ENCODE data around the gene SON. TPM values are rescaled to one million over a fixed set of nuclear protein-coding genes. Genes with fewer than 3 reads are reported as not detected.
"Not testable (repeated sequence)": the region's sequence is repeated elsewhere in the genome, so short reads cannot be mapped to it uniquely, and the experiment has no call there.

Gene SON
- total and polyA plus RNA-seq, 2 of the 13 experiments (the other 11 are each of a cell fraction or from before 2014, with no cell fraction given), result 61.3 to 78.3 TPM

GRCh38 chr21:33611006-33611744, 68.3 kb downstream of the SON start (continued):
- TF ChIP-seq CTCF (CRISPR knock-in tag; IDR thresholded peaks at IDR 0.05), result no peak
- TF ChIP-seq ZNF619 (CRISPR knock-in tag; IDR thresholded peaks at IDR 0.05), result no peak
- no peak for TF ChIP-seq ZGPAT (CRISPR knock-in tag; IDR thresholded peaks at IDR 0.05)

GRCh38 chr21:33617565-33617964, 74.7 kb downstream of the SON start:
- CTCF ChIA-PET (ENCODE audit: low intra/inter-chr PET ratio, low total read pairs); in situ Hi-C loops (cut with HindIII; ENCODE audit: extremely low pct_ligation_motif_present, low pct_unique_long_range_greater_than_20kb); H3K36me3 ChIP-seq (replicated peaks in 1 of 2; ENCODE audit: control insufficient read depth in 1 of 2, insufficient read depth in 2 of 2, low read length in 2 of 2); H3K79me2 ChIP-seq (ENCODE audit: insufficient read depth, low read length); H3K27me3 ChIP-seq (ENCODE audit: control insufficient read depth in 1 of 2, insufficient read depth in 2 of 2, low read length in 2 of 2); H4K20me1 ChIP-seq (ENCODE audit: insufficient read depth, low read length); H3K27ac ChIP-seq (ENCODE audit: extremely low read length, insufficient read depth, low read length); H3K4me3 ChIP-seq (replicated peaks in 1 of 3; ENCODE audit: insufficient read depth in 1 of 3, low read depth in 2 of 3, low read length in 3 of 3); DNase-seq (ENCODE audit: low spot score); H3K9me3 ChIP-seq (ENCODE audit: low read length); H3K4me1 ChIP-seq (ENCODE audit: insufficient read depth, low read length); H2AFZ ChIP-seq (ENCODE audit: low read length); FAIRE-seq; intact Hi-C loops (cut with micrococcal nuclease; ENCODE audit: unreplicated experiment); POLR2A ChIA-PET; ATAC-seq; H3K9ac ChIP-seq (ENCODE audit: insufficient read depth, low read depth, low read length); H3K4me2 ChIP-seq (ENCODE audit: low read depth, low read length); BruUV-seq (replicated peaks): not testable (repeated sequence)
- WGBS (ENCODE audit: low lambda C conversion rate), result 96% methylated on average over 11 of the region's 11 CpGs

Measured in HepG2 (cell line).